Hepatocyte (in vitro differentiated cells): Measurements from ENCODE around the gene C2CD4D. TPM values are rescaled to one million over a fixed set of nuclear protein-coding genes. Genes with fewer than 3 reads are reported as not detected.

ENCODE experiments used
- DNase-seq: peaks from one replicate; pipeline ENCODE4 v3.0.0-alpha.2; 2016; ENCODE audit warnings: low spot score
- H2AFZ ChIP-seq: fragments of 200-600 bp; sonication (generic); 2 replicates; pipeline ENCODE4 v1.6.0; 2016; ENCODE audit warnings: antibody characterized with exemption, mild to moderate bottlenecking
- H3K27ac ChIP-seq: fragments of 200-600 bp; sonication (generic); 2 replicates; pipeline ENCODE4 v1.5.1; 2016; ENCODE audit warnings: mild to moderate bottlenecking
- H3K27me3 ChIP-seq: fragments of 200-600 bp; sonication (generic); 2 replicates; pipeline ENCODE4 v1.6.1; 2016
- H3K36me3 ChIP-seq: fragments of 200-600 bp; sonication (generic); replicated peaks from 2 replicates; pipeline ENCODE4 v1.5.1; 2016; ENCODE audit warnings: low read depth; ENCODE audit not compliant: insufficient read depth
- H3K4me1 ChIP-seq: fragments of 200-600 bp; sonication (generic); 2 replicates; pipeline ENCODE4 v1.5.1; 2016; ENCODE audit warnings: mild to moderate bottlenecking, moderate library complexity; ENCODE audit not compliant: insufficient read depth
- H3K4me2 ChIP-seq: fragments of 200-600 bp; sonication (generic); 2 replicates; pipeline ENCODE4 v1.6.0; 2016
- H3K4me3 ChIP-seq: fragments of 200-600 bp; sonication (generic); 2 replicates; pipeline ENCODE4 v1.5.1; 2016; ENCODE audit warnings: mild to moderate bottlenecking
- H3K79me2 ChIP-seq: fragments of 200-600 bp; sonication (generic); 2 replicates; pipeline ENCODE4 v1.6.0; 2017; ENCODE audit warnings: mild to moderate bottlenecking
- H3K9me2 ChIP-seq: fragments of 200-600 bp; sonication (generic); replicated peaks from 2 replicates; pipeline ENCODE4 v1.6.0; 2017; ENCODE audit warnings: mild to moderate bottlenecking; ENCODE audit not compliant: insufficient read depth
- H3K9me3 ChIP-seq: fragments of 200-600 bp; sonication (generic); 2 replicates; pipeline ENCODE4 v1.5.1; 2016; ENCODE audit warnings: low read depth, mild to moderate bottlenecking
- H4K20me1 ChIP-seq: fragments of 200-600 bp; sonication (generic); 2 replicates; pipeline ENCODE4 v1.6.0; 2016; ENCODE audit warnings: mild to moderate bottlenecking; ENCODE audit not compliant: insufficient read depth, poor library complexity, severe bottlenecking
- EZH2 ChIP-seq: fragments of 200-600 bp; sonication (generic); IDR thresholded peaks from 2 replicates; pipeline ENCODE4 v1.6.1; 2016; ENCODE audit warnings: antibody characterized with exemption, mild to moderate bottlenecking, borderline replicate concordance
- EZH2phosphoT487 ChIP-seq: fragments of 200-600 bp; sonication (generic); IDR thresholded peaks from one replicate; pipeline ENCODE4 v1.6.1; 2018; ENCODE audit warnings: antibody characterized with exemption, mild to moderate bottlenecking, low read depth, moderate library complexity; ENCODE audit not compliant: unreplicated experiment, severe bottlenecking
- WGBS: methylation state at CpG from one replicate; pipeline ENCODE4 v1.1.6; 2016; ENCODE audit warnings: low lambda C conversion rate; ENCODE audit errors: missing lambda C conversion rate; 5-methylcytosine and 5-hydroxymethylcytosine counted together
- polyA plus RNA-seq: library from polyadenylated mRNA; unstranded; fragments of >200 nt; fragmentation: Nextera tagmentation; extraction: Ambion mirVana; gene quantifications from 2 replicates; pipeline ENCODE4 v1.2.1, GENCODE V29; 2016
- total RNA-seq: library from RNA; depleted of rRNA; stranded (reverse); fragments of >200 nt; gene quantifications from 2 replicates; pipeline ENCODE4 v1.2.3, GENCODE V29; 2014
- TF ChIP-seq, protein P1 (sequence below): fragments of 200-600 bp; sonication (generic); IDR thresholded peaks from 2 replicates; pipeline ENCODE4 v1.5.1; 2016; ENCODE audit warnings: antibody characterized with exemption, mild to moderate bottlenecking; ENCODE audit not compliant: poor library complexity

Gene C2CD4D
- total and polyA plus RNA-seq, 2 experiments from 2014 or later = 1.1 TPM; not detected in 1

- H3K36me3 ChIP-seq = no peaks in the 10 kb centered on the region
- H2AFZ ChIP-seq = no peak overlapping the region
- no peaks in the 10 kb centered on the region for H3K79me2 ChIP-seq
- no peak overlapping the region for H3K27ac ChIP-seq
- no peaks in the 10 kb centered on the region for H3K9me2 ChIP-seq
- 91% methylated on average over 15 of the region's 15 CpGs for WGBS
- no peaks in the 10 kb centered on the region for H3K9me3 ChIP-seq
- no peaks in the 10 kb centered on the region for H3K27me3 ChIP-seq
- no peak overlapping the region for H3K4me2 ChIP-seq
- no peak for DNase-seq
- H3K4me3 ChIP-seq = no peak overlapping the region
- H3K4me1 ChIP-seq = no peaks in the 10 kb centered on the region
- no peak for TF ChIP-seq EZH2phosphoT487
- no peak for TF ChIP-seq EZH2
- TF ChIP-seq, protein P1, sequence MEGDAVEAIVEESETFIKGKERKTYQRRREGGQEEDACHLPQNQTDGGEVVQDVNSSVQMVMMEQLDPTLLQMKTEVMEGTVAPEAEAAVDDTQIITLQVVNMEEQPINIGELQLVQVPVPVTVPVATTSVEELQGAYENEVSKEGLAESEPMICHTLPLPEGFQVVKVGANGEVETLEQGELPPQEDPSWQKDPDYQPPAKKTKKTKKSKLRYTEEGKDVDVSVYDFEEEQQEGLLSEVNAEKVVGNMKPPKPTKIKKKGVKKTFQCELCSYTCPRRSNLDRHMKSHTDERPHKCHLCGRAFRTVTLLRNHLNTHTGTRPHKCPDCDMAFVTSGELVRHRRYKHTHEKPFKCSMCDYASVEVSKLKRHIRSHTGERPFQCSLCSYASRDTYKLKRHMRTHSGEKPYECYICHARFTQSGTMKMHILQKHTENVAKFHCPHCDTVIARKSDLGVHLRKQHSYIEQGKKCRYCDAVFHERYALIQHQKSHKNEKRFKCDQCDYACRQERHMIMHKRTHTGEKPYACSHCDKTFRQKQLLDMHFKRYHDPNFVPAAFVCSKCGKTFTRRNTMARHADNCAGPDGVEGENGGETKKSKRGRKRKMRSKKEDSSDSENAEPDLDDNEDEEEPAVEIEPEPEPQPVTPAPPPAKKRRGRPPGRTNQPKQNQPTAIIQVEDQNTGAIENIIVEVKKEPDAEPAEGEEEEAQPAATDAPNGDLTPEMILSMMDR = no peak
- H4K20me1 ChIP-seq = no peaks in the 10 kb centered on the region
Observed at GRCh38 chr1:151814426-151814825, 25.2 kb downstream of the C2CD4D start.

DNA sequence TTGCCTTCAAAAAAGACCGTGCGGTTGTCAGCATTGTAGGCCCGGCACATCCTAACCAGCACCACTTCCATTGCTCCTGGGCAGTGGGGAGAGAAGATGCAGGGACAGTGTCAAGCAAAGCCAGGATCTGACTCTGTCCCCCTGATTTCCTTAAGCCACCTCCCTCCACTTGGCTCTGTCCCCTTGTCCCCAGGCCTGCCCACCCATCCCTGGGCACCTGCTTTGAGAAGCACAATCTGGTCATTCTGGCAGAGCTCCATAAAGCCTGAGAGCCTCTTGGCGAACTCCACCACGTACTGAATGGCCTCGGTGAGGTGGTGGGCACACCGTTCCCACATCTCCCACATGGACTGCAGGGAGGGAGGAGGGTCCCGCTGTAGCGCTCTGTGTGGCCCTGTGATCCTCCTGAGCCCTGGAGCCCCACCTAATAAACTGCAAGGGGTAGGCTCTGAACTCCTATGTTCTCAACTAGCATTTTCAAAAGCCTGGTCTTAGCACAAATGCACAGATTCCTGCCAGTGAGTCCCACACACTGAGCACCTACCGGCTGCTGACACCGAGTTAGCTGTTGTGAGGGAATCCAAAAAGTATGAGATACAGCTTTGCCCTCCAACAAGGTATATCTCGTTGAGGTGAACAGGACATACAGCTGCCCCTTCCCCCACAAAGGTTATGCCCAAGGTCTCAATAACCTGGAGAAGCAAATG, 26.2 kb downstream of the C2CD4D start:
- H3K9me3 ChIP-seq = no peaks in the 10 kb centered on the region
- 91% methylated on average over 12 of the region's 12 CpGs for WGBS
- H3K36me3 ChIP-seq = no peaks in the 10 kb centered on the region

GRCh38 chr1:151811181-151811580, 28.4 kb downstream of the C2CD4D start:
- no peak overlapping the region for H3K4me3 ChIP-seq
- no peak for DNase-seq
- H3K9me3 ChIP-seq = no peaks in the 10 kb centered on the region
- H3K79me2 ChIP-seq = no peaks in the 10 kb centered on the region
- no peaks in the 10 kb centered on the region for H3K36me3 ChIP-seq
- H3K4me2 ChIP-seq = no peak overlapping the region
- no peak overlapping the region for H3K27ac ChIP-seq
- H3K27me3 ChIP-seq = no peaks in the 10 kb centered on the region
- WGBS = 91% methylated on average over 9 of the region's 9 CpGs
- H3K4me1 ChIP-seq = no peaks in the 10 kb centered on the region
- no peaks in the 10 kb centered on the region for H4K20me1 ChIP-seq
- TF ChIP-seq EZH2phosphoT487 (no peak), EZH2 (no peak)
- TF ChIP-seq, protein P1 = no peak
- no peak overlapping the region for H2AFZ ChIP-seq
- no peaks in the 10 kb centered on the region for H3K9me2 ChIP-seq

More for the DNA sequence above, 26.2 kb downstream of the C2CD4D start:
- Histone ChIP-seq H3K27ac (no peak overlapping the region), H3K4me1 (no peaks in the 10 kb centered on the region), H3K4me2 (no peak overlapping the region), H3K27me3 (no peaks in the 10 kb centered on the region), H3K79me2 (no peaks in the 10 kb centered on the region), H4K20me1 (no peaks in the 10 kb centered on the region), H3K9me2 (no peaks in the 10 kb centered on the region), H2AFZ (no peak overlapping the region), H3K4me3 (no peak overlapping the region)
- TF ChIP-seq, protein P1 = no peak
- TF ChIP-seq EZH2phosphoT487 = no peak
- no peak for TF ChIP-seq EZH2
- no peak for DNase-seq
